ENCODE results near the gene GLUD2. TPM values are rescaled to one million over a fixed set of nuclear protein-coding genes. Genes with fewer than 3 reads are reported as not detected.
"Not testable (repeated sequence)": the region's sequence is repeated elsewhere in the genome, so short reads cannot be mapped to it uniquely, and the experiment has no call there.

GLUD2 gene
- 0.23 and 0.31 TPM in 2 replicates for total RNA-seq (2014; rRNA removed; shearing (Covaris generic))

DNA sequence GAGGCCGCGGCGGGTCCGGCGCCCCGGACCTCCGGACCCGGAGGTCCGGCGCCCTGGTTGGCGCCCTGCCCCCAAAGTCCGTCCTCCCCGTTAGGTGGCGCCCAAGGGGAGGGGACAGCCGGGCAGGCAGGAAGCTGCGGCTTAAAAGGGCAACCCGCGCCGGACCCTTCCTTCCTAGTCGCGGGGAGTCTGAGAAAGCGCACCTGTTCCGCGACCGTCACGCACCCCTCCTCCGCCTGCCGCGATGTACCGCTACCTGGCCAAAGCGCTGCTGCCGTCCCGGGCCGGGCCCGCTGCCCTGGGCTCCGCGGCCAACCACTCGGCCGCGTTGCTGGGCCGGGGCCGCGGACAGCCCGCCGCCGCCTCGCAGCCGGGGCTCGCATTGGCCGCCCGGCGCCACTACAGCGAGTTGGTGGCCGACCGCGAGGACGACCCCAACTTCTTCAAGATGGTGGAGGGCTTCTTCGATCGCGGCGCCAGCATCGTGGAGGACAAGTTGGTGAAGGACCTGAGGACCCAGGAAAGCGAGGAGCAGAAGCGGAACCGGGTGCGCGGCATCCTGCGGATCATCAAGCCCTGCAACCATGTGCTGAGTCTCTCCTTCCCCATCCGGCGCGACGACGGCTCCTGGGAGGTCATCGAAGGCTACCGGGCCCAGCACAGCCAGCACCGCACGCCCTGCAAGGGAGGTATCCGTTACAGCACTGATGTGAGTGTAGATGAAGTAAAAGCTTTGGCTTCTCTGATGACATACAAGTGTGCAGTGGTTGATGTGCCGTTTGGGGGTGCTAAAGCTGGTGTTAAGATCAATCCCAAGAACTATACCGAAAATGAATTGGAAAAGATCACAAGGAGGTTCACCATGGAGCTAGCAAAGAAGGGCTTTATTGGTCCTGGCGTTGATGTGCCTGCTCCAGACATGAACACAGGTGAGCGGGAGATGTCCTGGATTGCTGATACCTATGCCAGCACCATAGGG, at the start of gene GLUD2:
Gene GLUD2 (plus strand): TSS at position 170 of the 979 bp plus-strand sequence. CDS start 75 bp downstream, at position 245.
- not testable (repeated sequence) for DNase-seq (ENCODE audit: low spot score)

DNA sequence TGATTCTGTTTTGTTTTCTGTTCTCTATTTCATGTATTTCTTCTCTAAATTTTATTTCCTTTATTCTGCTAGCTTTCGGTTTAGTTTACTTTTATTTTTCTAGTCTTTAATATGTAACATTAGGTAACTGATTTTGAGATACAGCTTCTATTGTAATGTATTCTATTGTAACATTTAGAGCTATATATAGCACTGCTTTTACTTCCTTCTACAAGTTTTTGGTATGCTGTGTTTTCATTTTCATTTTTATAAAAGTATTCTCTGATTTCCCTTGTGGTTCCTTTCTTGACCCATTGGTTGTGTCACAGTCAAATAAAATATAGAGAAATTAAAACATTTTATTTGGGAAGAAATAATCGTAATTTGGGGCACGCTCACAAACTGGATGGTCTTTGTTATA, 48.0 kb upstream of the GLUD2 start:
- no peak for DNase-seq (ENCODE audit: low spot score)

DNA sequence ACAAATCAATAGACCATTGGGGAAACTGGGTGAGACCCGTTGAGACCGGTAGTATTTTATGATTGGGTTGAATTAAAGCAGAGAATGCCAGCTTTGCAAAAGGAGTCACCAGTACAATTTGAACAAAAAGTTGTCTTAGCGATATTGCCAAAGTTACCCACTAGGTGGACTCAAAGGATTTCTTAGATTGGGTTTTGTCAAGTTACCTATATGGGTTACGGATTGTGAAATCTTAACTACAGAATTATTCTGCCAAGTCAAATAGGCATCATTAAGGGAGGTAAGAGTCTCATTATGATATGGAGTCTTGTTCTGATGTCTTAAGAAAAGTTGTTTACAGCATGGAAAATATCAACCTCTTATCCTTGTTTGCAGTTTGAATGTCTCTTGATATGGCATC, 46.8 kb upstream of the GLUD2 start:
- peak; percentile 51 for DNase-seq (ENCODE audit: low spot score)

DNA sequence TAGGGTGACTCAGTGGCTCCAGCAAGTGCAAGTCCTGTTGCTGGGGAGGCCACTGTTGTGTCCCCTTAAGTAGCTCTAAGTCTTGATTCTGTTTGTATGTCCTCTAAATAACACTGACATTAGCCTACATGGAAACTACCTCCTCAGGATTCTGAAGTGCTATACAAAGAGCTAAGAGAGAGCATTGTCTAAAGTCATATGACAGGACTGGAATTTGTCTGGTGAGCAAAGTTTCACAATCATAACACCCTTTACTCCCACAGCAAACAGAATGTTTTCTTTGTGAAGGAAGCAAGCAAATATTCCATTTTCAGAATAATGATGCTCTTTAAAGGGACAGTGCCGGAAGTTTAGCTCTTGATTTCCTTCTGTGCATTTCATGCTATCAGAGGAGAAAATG, 38.5 kb upstream of the GLUD2 start:
- DNase-seq (ENCODE audit: low spot score): no peak

DNA sequence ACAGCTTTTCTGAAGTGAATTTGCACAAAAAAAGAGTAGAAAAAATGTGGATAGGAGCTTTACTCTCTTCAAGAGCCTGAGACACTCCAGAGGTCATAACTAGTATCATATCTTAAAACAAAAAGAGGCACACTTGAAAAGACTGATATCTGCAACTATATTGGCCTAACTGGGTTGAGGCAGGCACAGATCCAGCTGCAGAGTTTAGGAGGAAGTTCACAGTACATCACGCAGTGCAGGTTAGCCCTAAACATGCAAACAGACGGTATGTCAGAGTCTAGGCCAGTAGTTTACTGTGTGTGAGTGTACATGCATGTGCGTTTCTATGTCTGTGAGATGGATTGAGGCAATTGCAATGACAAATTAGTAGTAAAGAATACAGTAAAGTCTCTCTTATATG, 37.6 kb upstream of the GLUD2 start:
- no peak for DNase-seq (ENCODE audit: low spot score)

DNA sequence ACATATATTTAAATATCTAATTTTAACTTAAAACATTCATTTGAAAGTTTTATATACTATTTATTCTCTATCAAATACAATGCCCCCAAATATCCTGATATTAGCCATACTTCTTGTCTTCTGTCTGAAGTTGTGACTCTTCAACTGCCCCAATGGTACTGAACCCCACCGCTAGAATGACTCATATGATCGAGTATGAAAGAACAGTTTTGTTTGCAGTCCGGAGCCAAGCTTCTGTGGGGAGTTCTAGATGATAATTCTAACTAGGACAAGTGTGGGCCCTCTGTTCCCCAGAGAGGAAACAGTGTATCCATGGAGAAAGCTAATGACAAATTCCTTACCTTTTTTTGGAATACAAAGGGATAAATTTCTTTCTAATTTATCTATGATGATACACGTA, 37.2 kb upstream of the GLUD2 start:
- no peak for DNase-seq (ENCODE audit: low spot score)

DNA sequence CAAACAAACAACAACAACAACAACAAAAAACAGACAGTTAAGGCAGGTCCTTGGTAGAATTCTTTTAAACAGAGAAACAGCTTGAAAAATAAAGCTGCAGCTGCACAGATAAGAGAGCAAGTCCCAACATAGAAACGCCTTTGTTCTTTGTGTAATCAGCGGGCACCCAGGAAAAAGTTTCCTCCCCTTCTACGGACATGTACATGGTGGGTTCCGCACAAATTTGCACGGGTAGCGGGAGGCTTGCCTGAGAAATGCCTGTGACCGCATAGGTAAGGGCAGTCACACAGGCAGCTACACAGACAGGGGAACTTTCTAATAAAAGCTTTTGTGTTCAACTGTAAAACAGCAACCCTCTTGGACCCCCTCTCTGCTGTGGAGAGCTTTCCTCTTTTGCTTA, 36.2 kb upstream of the GLUD2 start:
- DNase-seq (ENCODE audit: low spot score): no peak

DNA sequence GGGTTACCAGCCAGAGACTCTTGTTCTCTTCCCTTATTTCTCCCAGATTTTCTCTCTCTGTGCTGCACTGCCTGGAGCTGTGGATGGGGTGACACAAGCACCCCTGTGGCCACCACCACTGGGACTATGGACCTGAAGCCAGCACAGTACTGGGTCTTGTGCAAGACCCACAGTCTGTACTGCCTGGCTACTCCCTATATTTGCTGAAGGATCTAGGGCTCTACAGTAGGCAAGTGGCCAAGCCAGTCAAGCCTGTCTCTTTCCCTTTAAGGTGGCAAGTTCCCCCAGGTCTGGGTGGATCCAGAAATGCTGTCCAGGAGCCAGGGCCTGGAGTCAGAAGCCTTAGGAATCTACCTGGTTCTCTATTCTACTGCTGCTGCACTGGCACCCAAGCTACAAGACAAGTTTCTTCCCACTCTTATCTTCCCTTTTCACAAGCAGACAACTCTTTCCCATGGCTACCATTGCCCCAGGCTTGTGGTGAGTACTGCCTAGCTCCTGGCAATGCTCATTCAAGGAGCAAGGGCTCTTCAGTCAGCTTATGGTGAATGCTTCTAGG, 33.4 kb upstream of the GLUD2 start:
- DNase-seq (ENCODE audit: low spot score): no peak

DNA sequence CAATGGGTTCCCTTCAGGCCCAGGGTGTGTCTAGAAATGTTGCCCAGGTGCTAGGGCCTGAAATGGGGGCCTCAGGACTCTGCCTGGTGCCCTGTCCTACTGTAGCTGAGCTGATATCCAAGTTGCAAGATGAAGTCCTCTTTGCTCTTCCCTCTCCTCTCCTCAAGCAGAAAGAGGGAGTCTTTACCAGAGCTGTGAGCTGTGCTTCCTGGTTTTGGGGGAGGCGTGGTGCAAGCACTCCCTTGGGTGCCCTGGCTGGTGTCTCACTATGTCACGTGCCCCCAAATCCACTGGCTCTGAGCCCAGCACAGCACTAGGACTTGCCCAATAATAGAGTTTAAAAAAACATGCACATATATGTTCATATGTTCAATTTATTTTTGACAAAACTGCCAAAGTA, 32.6 kb upstream of the GLUD2 start:
- no peak for DNase-seq (ENCODE audit: low spot score)

DNA sequence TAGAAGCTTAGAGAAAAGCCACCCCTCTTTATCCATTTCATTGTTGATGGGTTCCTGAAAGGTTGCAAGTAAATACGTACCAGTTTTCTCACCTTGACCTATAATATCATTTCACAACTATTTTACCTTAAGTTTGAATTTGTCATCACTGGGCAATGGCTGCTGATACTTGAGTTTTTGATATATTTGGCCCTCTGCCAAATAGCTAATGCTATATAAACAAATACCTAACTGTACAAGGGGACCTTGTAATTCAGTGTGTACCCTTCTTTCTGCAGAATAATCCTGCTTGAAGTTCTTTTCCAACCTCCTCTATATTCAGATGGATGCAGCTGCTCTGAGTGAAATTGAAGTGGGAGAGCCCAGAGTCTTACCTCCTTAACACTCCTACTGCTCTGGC, 19.0 kb upstream of the GLUD2 start:
- DNase-seq (ENCODE audit: low spot score): no peak

DNA sequence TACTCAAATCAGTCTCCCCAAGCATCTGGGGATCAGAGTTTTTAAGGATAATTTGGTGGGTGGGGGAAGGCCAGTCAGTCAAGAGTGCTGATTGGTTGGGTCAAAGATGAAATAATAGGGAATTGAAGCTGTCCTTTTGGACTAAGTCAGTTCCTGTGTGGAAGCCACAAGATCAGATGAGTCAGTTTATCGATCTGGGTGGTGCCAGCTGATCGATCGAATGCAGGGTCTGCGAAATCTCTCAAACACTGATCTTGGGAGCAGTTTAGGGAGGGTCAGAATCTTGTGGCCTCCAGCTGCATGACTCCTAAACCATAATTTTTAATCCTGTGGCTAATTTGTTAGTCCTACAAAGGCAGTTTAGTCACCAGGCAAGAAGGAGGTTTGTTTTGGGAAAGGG, 17.3 kb upstream of the GLUD2 start:
- no peak for DNase-seq (ENCODE audit: low spot score)

DNA sequence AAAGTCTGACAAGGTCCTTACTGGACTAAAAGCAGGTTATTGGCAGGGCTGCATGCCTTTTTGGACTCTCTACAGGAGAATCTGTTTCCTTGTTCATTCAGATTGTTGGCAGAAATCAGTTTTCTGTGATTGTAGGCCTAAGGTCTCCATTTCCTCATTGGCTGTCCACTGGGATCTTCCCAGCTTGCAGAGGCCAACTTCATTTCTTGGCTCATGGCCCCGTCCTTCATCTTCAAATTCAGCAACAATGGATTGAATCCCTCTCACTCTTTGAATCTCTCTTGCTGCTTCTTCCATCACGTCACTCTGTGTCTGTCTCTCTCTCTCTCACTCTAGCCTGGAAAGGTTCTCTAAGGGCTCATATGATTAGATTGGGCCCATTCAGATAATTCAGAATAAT, 14.9 kb upstream of the GLUD2 start:
- DNase-seq (ENCODE audit: low spot score): no peak

DNA sequence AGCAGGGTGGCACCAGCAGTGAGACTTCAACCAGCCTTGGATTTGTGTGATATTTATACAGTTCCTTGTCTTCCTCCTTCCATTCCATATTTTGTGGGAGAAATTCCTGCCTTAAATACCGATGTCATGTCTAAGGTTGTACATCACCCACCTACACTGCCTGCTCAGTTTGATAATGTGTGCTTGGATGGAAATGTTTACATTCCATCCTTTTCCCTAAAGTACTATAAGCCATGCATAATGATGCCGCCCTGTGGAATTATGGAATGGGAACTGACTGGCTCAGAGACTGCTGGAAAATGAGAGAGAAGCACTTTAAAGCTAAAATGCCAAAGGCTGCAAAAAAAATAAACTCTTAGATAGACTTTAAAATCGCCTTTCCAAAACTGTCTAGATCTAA, 11.3 kb upstream of the GLUD2 start:
- DNase-seq (ENCODE audit: low spot score): no peak

DNA sequence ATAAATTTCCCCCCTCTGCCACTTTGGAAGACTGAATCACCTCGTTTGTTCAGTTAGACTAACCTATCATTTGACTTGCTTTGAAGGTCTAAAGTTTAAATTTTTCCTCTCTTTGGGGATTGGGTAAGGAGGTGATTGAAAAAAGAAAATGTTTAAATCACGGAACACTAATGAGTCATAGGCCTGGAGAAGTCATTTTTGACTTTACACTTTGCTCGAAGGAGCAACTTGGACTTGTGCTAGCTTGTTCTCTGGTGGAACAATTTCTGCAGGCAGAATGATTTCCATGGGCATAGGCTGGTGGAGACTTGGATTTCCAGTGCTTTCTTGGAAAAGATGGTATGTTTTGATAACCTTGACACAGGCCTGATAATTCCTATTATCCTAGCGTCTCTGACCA, 10.5 kb upstream of the GLUD2 start:
- DNase-seq (ENCODE audit: low spot score): no peak

DNA sequence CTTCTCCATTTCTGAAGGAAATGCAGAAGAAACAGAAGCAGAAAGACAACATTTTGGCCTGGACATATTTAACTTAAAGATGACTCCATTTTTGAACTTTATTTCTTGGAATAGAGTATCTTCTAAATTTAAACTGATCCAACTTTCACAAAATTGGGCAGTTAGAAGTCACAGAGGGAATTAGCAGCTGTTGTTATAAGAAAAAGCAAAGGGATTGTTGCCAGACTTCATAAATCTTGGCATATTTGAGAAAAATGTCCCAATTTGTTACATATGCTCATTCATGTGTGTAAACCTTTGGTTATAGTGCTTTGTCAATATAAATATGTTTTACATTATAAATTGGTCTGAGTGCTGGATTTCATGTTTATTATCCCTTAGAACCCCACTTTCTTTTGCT, 3.4 kb downstream of the GLUD2 start:
- no peak for DNase-seq (ENCODE audit: low spot score)

DNA sequence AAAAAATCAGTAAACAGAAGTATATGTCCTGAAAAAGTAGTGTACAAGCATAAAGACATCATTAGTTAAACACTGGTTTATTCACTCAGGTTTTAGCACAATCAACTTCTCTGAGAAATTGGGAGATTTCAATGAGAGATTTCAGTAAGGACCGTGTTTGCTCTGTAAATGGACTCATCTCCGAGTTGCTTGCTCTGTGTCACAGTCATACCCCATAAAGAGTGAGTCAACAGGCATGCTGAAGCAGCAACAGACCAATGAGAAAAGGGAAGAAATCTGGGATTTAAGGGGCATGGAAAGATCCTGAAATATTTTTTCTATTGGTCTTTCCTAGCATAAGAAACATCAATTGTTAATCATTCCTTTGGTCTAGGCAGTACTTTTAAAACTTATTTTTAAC, 4.7 kb downstream of the GLUD2 start:
- no peak for DNase-seq (ENCODE audit: low spot score)

DNA sequence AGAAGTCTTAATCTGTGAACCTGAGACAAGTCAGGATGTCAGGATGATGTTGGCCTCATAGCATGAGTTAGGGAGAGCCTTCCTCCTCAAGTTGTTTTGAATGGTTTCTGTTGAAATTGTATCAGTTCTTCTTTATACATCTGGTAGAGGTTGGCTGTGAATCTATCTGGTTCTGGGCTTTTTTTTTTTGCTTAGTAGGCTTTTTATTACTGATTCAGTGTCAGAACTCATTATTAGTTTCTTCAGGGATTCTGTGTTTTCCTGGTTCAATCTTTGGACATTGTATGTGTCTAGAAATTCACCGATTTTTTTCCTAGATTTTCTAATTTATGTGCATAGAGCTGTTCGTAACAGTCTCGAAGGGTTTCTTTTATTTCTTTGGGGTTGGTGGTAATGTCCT, 14.9 kb downstream of the GLUD2 start:
- no peak for DNase-seq (ENCODE audit: low spot score)

DNA sequence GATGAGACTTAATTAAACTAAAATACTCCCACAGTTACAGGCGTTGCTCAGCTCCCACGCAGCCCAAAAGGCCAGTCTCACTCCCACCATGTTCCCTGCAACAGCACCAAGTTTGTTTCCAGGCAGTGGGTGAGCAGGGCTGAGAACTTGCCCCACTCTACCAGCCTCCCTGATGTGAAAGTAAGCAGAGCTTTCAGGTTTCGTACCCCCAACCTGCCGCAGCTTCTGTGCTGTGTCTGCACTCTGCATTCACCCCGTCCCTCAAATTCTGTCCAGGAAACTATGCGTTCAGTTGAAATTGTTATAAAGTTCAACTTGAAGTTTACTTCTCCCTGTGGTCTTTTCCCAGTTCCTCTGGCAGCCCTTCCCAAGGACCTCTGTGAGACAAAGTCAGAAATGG, 17.2 kb downstream of the GLUD2 start:
- DNase-seq (ENCODE audit: low spot score): no peak

DNA sequence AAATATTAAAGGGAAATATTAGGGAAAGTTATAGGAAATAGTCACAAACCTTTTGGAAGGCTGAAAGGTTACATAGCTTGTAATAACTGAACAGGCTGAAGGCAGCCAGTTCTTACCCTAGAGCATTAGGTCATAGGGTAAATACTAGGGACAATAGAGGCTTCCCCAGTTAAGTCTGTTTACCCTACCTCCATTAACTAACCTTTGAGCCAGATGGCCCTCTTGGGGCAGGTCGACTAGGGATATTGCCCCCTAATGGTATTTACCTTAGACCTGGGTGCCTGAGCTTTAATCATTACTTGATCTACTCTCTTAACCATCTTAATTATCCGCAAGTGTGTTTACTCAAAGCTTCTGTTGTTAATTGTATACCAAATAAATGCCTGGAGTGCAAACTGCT, 36.8 kb downstream of the GLUD2 start:
- DNase-seq (ENCODE audit: low spot score): not testable (repeated sequence)

DNA sequence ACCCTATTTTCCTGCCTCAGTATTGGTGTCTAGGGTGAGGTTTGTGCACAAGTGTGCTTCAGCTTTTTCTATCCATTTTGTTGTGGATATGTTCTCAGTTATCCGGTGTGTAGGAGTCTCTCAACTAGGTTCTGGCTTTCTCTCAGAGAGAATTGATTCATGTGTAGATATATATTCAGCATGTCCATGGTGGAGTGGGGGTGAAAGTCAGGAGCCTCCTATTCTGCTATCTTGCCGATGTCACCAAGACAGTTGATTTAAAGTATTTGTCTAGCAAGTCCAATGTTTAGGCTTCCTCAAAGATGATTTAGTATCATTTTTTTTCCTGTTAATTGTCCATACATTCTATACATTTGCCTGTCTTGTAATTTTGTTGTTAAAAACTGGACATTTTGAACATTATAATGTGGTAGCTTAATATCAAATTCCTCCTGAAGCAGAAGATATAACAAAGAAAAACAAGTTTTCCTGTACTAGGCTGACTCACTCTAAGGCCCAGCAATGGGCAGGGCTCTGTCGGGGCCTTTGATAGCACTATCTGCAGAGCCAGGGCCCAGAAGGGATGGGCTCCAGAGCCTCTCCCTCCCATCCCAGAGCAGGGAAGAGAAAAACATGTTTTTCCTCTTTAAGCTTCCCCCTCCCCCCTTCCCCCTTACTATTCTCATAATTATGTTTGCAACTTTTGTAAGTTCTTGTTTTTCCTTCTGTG, 37.6 kb downstream of the GLUD2 start:
- DNase-seq (ENCODE audit: low spot score): no peak

DNA sequence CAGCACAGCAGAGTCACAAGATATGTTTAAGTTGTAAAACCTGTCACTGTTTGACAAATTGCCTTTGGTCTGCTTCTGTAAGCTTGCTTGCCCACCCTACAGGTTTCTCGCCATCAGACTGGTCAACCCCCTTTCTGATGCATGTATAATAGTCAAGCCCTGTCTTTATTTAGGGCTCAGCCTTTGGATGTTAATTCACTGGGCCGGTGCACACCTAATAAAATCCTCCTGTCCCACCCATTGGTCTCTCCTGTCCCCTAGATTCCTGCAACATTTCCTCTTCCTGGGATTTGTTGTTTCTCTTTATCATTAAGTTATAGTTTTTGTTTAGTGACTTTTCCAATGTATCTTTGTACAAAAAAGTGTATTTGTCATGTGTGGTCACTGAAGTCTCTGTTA, 38.2 kb downstream of the GLUD2 start:
- DNase-seq (ENCODE audit: low spot score): no peak

DNA sequence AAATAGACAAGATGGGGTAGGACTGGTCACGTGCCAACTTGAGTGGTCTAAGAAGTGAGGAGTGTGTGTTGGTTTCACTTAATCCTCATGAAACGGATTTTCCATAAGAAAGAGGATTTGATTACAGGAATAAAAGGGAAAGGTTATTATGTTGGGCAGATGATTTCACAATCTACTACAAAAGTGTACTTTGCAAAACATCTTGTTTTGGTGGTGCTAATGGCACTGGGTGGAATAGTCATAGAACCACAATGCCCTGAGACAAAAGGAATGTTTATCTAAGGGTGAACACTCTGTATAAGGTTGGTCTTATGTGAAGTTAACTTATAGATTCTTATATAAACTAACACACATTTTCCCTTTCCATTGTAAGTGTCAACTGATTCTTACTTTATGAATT, 45.6 kb downstream of the GLUD2 start:
- no peak for DNase-seq (ENCODE audit: low spot score)
